SK-N-SH (cell line): ENCODE results near the gene CT55.

Experiments used
- CHD2 ChIP-seq: fragments of 150-350 bp; IDR thresholded peaks from 2 replicates; pipeline ENCODE4 v1.6.1; 2018; ENCODE audit warnings: low read length; ENCODE audit not compliant: partially characterized antibody
- ELF1 ChIP-seq: IDR thresholded peaks from 2 replicates; pipeline ENCODE4 v1.4.0; 2012
- EP300 ChIP-seq, 2 experiments: IDR thresholded peaks; 2 replicates each; pipeline versions ENCODE4 v1.4.0 to v1.6.1; 2012; ENCODE audit warnings: borderline replicate concordance in 1 of 2, low read depth in 1 of 2, low read length in 1 of 2
- EZH2phosphoT487 ChIP-seq: fragments of 200-600 bp; sonication (generic); IDR thresholded peaks from 2 replicates; pipeline ENCODE4 v1.6.1; 2017; ENCODE audit warnings: low read depth, mixed run types, mild to moderate bottlenecking, antibody characterized with exemption, moderate library complexity, borderline replicate concordance
- MEF2A ChIP-seq: IDR thresholded peaks from 2 replicates; pipeline ENCODE4 v1.4.0; 2012; ENCODE audit warnings: low read depth, borderline replicate concordance
- RAD21 ChIP-seq: IDR thresholded peaks from 2 replicates; pipeline ENCODE4 v1.6.1; 2012; ENCODE audit warnings: mild to moderate bottlenecking, low read length
- REST ChIP-seq: IDR thresholded peaks from 2 replicates; pipeline ENCODE4 v1.6.1; 2012; ENCODE audit warnings: mild to moderate bottlenecking, low read depth, low read length, moderate library complexity
- RFX5 ChIP-seq: IDR thresholded peaks from 2 replicates; pipeline ENCODE4 v1.6.1; 2012; ENCODE audit warnings: mild to moderate bottlenecking, improper control_type of control experiment, low read length
- TCF12 ChIP-seq: IDR thresholded peaks from 2 replicates; pipeline ENCODE4 v1.4.0; 2012
- TEAD4 ChIP-seq: IDR thresholded peaks from 2 replicates; pipeline ENCODE4 v1.4.0; 2012; ENCODE audit warnings: mild to moderate bottlenecking, borderline replicate concordance; ENCODE audit not compliant: insufficient read depth
- USF1 ChIP-seq: IDR thresholded peaks from 2 replicates; pipeline ENCODE4 v1.4.0; 2012; ENCODE audit warnings: low read depth, borderline replicate concordance
- ZBTB33 ChIP-seq: IDR thresholded peaks from 2 replicates; pipeline ENCODE4 v1.4.0; 2012; ENCODE audit warnings: low read depth, borderline replicate concordance
- TF ChIP-seq, protein P1 (sequence below): fragments of 200-600 bp; sonication (generic); IDR thresholded peaks from 2 replicates; pipeline ENCODE4 v1.6.1; 2017; ENCODE audit warnings: antibody characterized with exemption, mild to moderate bottlenecking, moderate library complexity
- TF ChIP-seq, protein P2 (sequence below): IDR thresholded peaks from 2 replicates; pipeline ENCODE4 v1.4.0; 2012; ENCODE audit warnings: low read depth

DNA sequence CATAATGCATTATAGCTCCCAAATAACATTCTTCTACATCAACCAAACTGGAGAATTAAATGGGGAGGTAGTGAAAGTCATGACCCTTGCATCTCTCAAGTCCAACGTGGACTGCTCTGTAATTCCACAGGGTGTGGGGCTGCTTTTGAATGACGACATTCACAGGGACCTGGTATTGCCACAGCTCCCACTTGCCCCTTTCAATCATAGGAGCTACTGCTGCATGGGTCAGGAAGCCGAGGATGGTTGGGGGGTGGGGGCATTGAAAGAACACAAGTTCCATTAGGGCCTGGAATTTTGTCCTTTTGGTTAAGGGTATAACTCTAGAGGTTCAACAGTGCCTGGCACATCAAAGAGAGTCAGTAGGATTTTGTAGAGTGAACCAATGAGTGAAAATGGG, 7.4 kb upstream of the CT55 start:
- TF ChIP-seq, protein P1, sequence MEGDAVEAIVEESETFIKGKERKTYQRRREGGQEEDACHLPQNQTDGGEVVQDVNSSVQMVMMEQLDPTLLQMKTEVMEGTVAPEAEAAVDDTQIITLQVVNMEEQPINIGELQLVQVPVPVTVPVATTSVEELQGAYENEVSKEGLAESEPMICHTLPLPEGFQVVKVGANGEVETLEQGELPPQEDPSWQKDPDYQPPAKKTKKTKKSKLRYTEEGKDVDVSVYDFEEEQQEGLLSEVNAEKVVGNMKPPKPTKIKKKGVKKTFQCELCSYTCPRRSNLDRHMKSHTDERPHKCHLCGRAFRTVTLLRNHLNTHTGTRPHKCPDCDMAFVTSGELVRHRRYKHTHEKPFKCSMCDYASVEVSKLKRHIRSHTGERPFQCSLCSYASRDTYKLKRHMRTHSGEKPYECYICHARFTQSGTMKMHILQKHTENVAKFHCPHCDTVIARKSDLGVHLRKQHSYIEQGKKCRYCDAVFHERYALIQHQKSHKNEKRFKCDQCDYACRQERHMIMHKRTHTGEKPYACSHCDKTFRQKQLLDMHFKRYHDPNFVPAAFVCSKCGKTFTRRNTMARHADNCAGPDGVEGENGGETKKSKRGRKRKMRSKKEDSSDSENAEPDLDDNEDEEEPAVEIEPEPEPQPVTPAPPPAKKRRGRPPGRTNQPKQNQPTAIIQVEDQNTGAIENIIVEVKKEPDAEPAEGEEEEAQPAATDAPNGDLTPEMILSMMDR, result no peak
- TF ChIP-seq MEF2A (no peak), ELF1 (no peak), RAD21 (no peak), EZH2phosphoT487 (no peak), USF1 (no peak), ZBTB33 (no peak), RFX5 (no peak), EP300 (IDR thresholded peaks at IDR 0.05; ENCODE audit: borderline replicate concordance in 1 of 2, low read depth in 1 of 2, low read length in 1 of 2) (no peak), TEAD4 (no peak), REST (no peak), CHD2 (no peak), TCF12 (no peak)
- TF ChIP-seq, protein P2, sequence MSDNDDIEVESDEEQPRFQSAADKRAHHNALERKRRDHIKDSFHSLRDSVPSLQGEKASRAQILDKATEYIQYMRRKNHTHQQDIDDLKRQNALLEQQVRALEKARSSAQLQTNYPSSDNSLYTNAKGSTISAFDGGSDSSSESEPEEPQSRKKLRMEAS, result no peak
